ENCODE measurements around the gene ZCCHC9. TPM values are rescaled to one million over a fixed set of nuclear protein-coding genes. Genes with fewer than 3 reads are reported as not detected.

The ZCCHC9 gene
- polyA plus RNA-seq, 1 of the 3 experiments (the other 2 are of a cell fraction): 13.2 TPM

DNA sequence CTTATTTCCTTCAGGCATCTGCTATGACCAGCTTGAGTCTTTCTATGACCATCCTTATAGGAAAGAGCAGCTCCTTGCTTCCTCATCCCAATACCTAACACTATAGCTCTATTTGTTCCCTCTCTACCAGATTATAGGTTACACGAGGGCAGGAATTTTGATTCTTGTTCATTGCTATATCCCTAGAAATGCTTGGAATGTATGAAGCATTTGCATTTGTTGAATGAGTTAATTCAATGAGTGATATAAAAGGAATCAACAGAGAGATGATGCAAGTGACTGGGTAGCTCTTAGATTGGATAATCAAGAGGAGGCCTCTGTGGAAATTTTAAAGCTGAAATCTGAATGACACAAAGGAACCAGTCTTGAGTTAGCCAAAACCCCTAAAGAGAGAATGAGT lies 13.9 kb downstream of the ZCCHC9 start:
- Histone ChIP-seq H3K27ac (ENCODE audit: low read depth in 2 of 2, low read length in 1 of 2) (no peak overlapping the region), H4K20me1 (ENCODE audit: insufficient read depth) (no peaks in the 10 kb centered on the region), H3K4me3 (ENCODE audit: low read depth in 2 of 2, low read length in 1 of 2) (no peak overlapping the region), H3K79me2 (ENCODE audit: insufficient read depth) (no peaks in the 10 kb centered on the region), H3K9ac (no peak overlapping the region), H3K4me1 (ENCODE audit: control insufficient read depth in 1 of 2, insufficient read depth in 2 of 2, low read depth in 1 of 2, low read length in 1 of 2) (no peaks in the 10 kb centered on the region), H3F3A (replicated peaks; ENCODE audit: insufficient read depth) (peaks cover 7% of the 10 kb centered on the region), H3K9me2 (no peaks in the 10 kb centered on the region), H2AFZ (ENCODE audit: low read depth) (no peak overlapping the region), H3K9me3 (no peaks in the 10 kb centered on the region), H3K36me3 (replicated peaks in 1 of 2; ENCODE audit: control insufficient read depth in 1 of 2, insufficient read depth in 2 of 2, low read length in 1 of 2) (peaks cover 35 to 37% of the 10 kb centered on the region in 2 experiments), H3K27me3 (ENCODE audit: insufficient read depth) (no peaks in the 10 kb centered on the region), H3K4me2 (no peak overlapping the region)
- 78% methylated on average over 1 of the region's 1 CpG for WGBS (ENCODE audit: low lambda C conversion rate)
- ChIA-PET CTCF (interaction anchor here (0.8 to 1.3 kb wide), 3 partner anchors 11 to 920 kb away, joined by 3 to 4 read pairs (median 3); no protein-coding TSS in a partner anchor), POLR2A (interaction anchor here (0.6 kb wide), 1 partner anchor 113 kb away, joined by 3 read pairs; no protein-coding TSS in a partner anchor)
- no peak for DNase-seq
- TF ChIP-seq TCF12 (IDR thresholded peaks at IDR 0.05) (no peak), EP300 (IDR thresholded peaks at IDR 0.05; ENCODE audit: borderline replicate concordance in 1 of 2, low read depth in 1 of 2, low read length in 1 of 2) (no peak), TEAD4 (IDR thresholded peaks at IDR 0.05; ENCODE audit: borderline replicate concordance, insufficient read depth) (peak; percentile 24; the same call in 1 of the 2 replicates)
- TF ChIP-seq, protein P1, sequence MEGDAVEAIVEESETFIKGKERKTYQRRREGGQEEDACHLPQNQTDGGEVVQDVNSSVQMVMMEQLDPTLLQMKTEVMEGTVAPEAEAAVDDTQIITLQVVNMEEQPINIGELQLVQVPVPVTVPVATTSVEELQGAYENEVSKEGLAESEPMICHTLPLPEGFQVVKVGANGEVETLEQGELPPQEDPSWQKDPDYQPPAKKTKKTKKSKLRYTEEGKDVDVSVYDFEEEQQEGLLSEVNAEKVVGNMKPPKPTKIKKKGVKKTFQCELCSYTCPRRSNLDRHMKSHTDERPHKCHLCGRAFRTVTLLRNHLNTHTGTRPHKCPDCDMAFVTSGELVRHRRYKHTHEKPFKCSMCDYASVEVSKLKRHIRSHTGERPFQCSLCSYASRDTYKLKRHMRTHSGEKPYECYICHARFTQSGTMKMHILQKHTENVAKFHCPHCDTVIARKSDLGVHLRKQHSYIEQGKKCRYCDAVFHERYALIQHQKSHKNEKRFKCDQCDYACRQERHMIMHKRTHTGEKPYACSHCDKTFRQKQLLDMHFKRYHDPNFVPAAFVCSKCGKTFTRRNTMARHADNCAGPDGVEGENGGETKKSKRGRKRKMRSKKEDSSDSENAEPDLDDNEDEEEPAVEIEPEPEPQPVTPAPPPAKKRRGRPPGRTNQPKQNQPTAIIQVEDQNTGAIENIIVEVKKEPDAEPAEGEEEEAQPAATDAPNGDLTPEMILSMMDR (IDR thresholded peaks at IDR 0.05): no peak
- TF ChIP-seq, protein P2, sequence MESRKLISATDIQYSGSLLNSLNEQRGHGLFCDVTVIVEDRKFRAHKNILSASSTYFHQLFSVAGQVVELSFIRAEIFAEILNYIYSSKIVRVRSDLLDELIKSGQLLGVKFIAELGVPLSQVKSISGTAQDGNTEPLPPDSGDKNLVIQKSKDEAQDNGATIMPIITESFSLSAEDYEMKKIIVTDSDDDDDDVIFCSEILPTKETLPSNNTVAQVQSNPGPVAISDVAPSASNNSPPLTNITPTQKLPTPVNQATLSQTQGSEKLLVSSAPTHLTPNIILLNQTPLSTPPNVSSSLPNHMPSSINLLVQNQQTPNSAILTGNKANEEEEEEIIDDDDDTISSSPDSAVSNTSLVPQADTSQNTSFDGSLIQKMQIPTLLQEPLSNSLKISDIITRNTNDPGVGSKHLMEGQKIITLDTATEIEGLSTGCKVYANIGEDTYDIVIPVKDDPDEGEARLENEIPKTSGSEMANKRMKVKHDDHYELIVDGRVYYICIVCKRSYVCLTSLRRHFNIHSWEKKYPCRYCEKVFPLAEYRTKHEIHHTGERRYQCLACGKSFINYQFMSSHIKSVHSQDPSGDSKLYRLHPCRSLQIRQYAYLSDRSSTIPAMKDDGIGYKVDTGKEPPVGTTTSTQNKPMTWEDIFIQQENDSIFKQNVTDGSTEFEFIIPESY (IDR thresholded peaks at IDR 0.05; ENCODE audit: borderline replicate concordance, low read depth): no peak

- H3K79me2 ChIP-seq (ENCODE audit: insufficient read depth): no peaks in the 10 kb centered on the region
- H3K9ac ChIP-seq: no peak overlapping the region
- H3K4me1 ChIP-seq (ENCODE audit: control insufficient read depth in 1 of 2, insufficient read depth in 2 of 2, low read depth in 1 of 2, low read length in 1 of 2): no peaks in the 10 kb centered on the region
- DNase-seq: no peak
- no peaks in the 10 kb centered on the region for H3K9me3 ChIP-seq
- H3K4me2 ChIP-seq: no peak overlapping the region
- H4K20me1 ChIP-seq (ENCODE audit: insufficient read depth): no peaks in the 10 kb centered on the region
- TF ChIP-seq, protein P2 (IDR thresholded peaks at IDR 0.05; ENCODE audit: borderline replicate concordance, low read depth): no peak
- no peak for TF ChIP-seq FOSL2 (IDR thresholded peaks at IDR 0.05; ENCODE audit: borderline replicate concordance, low read depth)
- no peak for TF ChIP-seq JUND (IDR thresholded peaks at IDR 0.05)
- no peak for TF ChIP-seq MXI1 (IDR thresholded peaks at IDR 0.05; ENCODE audit: low read depth, low read length)
- POLR2A ChIA-PET: interaction anchor here (0.6 kb wide), 1 partner anchor 113 kb away, joined by 3 read pairs; no protein-coding TSS in a partner anchor
- CTCF ChIA-PET: interaction anchor here (0.9 to 1.3 kb wide), 2 partner anchors 11 to 16 kb away, joined by 3 to 4 read pairs; no protein-coding TSS in a partner anchor
- 85% methylated on average over 4 of the region's 4 CpGs for WGBS (ENCODE audit: low lambda C conversion rate)
- H3K9me2 ChIP-seq: no peaks in the 10 kb centered on the region
- H3K27ac ChIP-seq (ENCODE audit: low read depth in 2 of 2, low read length in 1 of 2): no peak overlapping the region
- no peaks in the 10 kb centered on the region for H3K27me3 ChIP-seq (ENCODE audit: insufficient read depth)
- no peak overlapping the region for H2AFZ ChIP-seq (ENCODE audit: low read depth)
- H3F3A ChIP-seq (replicated peaks; ENCODE audit: insufficient read depth): peaks cover 7% of the 10 kb centered on the region
- peaks cover 30 to 34% of the 10 kb centered on the region in 2 experiments for H3K36me3 ChIP-seq (replicated peaks in 1 of 2; ENCODE audit: control insufficient read depth in 1 of 2, insufficient read depth in 2 of 2, low read length in 1 of 2)
- H3K4me3 ChIP-seq (ENCODE audit: low read depth in 2 of 2, low read length in 1 of 2): no peak overlapping the region
Measured at GRCh38 chr5:81315830-81316229, 14.4 kb downstream of the ZCCHC9 start.
